ENCODE results near the gene DUS2.
"Not testable (repeated sequence)": the region's sequence is repeated elsewhere in the genome, so short reads cannot be mapped to it uniquely, and the experiment has no call there.

Gene DUS2

DNA sequence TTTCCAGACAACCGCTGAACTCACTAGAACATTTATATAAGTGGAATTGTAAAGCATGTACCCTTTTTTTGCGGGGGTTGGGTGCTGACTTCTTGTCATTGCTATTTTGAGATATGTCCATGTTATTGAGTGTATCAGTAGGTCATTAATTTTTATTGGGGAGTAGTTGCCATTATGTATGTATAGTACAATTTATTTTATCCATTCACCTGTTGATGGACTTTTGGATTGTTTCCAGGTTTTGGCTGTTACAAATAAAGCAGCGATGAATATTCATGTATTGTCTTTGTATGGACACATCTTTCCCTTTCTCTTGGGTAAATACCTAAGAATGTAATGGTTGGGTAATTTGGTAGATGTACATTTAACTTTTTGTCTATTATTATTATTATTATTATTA is 74.8 kb downstream of the DUS2 start:
- no peaks in the 10 kb centered on the region for H3K36me3 ChIP-seq (replicated peaks)
- no peak for DNase-seq
- H3K27me3 ChIP-seq (replicated peaks): no peaks in the 10 kb centered on the region
- TF ChIP-seq, protein P1, sequence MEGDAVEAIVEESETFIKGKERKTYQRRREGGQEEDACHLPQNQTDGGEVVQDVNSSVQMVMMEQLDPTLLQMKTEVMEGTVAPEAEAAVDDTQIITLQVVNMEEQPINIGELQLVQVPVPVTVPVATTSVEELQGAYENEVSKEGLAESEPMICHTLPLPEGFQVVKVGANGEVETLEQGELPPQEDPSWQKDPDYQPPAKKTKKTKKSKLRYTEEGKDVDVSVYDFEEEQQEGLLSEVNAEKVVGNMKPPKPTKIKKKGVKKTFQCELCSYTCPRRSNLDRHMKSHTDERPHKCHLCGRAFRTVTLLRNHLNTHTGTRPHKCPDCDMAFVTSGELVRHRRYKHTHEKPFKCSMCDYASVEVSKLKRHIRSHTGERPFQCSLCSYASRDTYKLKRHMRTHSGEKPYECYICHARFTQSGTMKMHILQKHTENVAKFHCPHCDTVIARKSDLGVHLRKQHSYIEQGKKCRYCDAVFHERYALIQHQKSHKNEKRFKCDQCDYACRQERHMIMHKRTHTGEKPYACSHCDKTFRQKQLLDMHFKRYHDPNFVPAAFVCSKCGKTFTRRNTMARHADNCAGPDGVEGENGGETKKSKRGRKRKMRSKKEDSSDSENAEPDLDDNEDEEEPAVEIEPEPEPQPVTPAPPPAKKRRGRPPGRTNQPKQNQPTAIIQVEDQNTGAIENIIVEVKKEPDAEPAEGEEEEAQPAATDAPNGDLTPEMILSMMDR (IDR thresholded peaks at IDR 0.05; ENCODE audit: low read depth, low read length, missing control alignments): no peak
- no peak overlapping the region for H3K4me3 ChIP-seq (ENCODE audit: low read depth, low read length)
- in situ Hi-C loops (cut with HindIII; ENCODE audit: low pct_ligation_motif_present, low sequenced_read_pairs): no loop called here
- no peak overlapping the region for H3K27ac ChIP-seq

DNA sequence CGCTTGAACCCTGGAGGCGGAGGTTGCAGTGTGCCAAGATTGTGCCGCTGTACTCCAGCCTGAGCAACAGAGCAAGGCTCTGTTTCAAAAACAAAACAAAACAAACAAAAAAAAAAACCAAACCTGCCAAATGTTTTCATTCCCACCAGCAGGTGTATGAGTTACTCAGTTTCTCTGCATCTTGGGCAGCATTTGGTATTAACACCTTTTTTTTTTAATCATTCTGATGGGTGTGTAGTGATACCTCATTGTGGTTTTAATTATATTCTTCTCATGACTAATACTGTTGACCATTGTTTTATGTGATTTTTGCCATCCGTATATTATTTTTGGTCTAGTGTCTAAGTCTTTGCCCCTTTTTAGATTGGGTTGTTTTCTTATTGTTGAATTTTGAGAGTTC is 77.4 kb downstream of the DUS2 start:
- Histone ChIP-seq H3K27me3 (replicated peaks) (no peaks in the 10 kb centered on the region), H3K36me3 (replicated peaks) (no peaks in the 10 kb centered on the region), H3K4me3 (ENCODE audit: low read depth, low read length) (no peak overlapping the region), H3K27ac (no peak overlapping the region)
- TF ChIP-seq, protein P1 (IDR thresholded peaks at IDR 0.05; ENCODE audit: low read depth, low read length, missing control alignments): no peak
- in situ Hi-C loops (cut with HindIII; ENCODE audit: low pct_ligation_motif_present, low sequenced_read_pairs): no loop called here
- DNase-seq: no peak

DNA sequence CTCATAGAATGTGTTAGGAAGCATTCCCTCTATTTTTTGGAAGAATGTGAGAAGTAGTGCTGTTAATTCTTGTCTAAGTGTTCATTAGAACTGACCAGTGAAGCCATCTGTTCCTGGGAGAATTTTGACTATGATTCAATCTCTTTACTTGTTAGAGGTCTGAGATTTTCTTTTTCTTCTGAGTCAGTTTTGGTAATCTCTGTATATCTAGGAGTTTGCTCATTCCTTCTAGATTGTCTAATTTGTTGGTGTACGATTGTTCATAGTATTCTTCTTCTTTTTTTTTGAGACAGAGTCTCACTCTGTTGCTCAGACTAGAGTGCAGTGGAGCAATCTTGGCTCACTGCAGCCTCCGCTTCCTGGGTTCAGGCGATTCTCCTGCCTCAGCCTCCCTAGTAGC is 82.5 kb downstream of the DUS2 start:
- in situ Hi-C loops (cut with HindIII; ENCODE audit: low pct_ligation_motif_present, low sequenced_read_pairs): no loop called here
- Histone ChIP-seq H3K4me3 (ENCODE audit: low read depth, low read length) (no peak overlapping the region), H3K27ac (no peak overlapping the region), H3K27me3 (replicated peaks) (no peaks in the 10 kb centered on the region), H3K36me3 (replicated peaks) (no peaks in the 10 kb centered on the region)
- TF ChIP-seq, protein P1 (IDR thresholded peaks at IDR 0.05; ENCODE audit: low read depth, low read length, missing control alignments): no peak
- no peak for DNase-seq

DNA sequence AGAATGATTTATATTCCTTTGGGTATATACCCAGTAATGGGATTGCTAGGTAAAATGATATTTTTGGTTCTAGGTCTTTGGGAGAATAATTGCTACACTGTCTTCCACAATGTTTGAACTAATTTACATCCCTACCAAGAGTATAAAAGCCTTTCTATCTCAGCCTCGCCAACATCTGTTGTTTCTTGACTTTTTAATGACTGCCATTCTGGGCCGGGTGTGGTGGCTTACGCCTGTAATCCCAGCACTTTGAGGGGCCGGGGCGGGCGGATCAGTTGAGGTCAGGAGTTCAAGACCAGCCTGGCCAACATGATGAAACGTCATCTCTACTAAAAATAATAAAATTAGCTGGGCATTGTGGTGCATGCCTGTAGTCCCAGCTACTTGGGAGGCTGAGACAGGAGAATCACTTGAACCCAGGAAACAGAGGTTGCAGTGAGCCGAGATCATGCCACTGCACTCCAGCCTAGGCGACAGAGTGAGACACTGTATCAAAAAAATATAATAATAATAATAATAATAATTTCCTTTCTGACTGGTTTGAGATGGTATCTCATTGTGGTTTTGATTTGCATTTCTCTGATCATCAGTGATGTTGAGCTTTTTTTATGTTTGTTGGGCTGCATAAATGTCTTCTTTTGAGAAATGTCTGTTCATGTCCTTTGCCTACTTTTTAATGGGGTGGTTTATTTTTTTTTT is 84.3 kb downstream of the DUS2 start:
- H3K36me3 ChIP-seq (replicated peaks); in situ Hi-C loops (cut with HindIII; ENCODE audit: low pct_ligation_motif_present, low sequenced_read_pairs); H3K27ac ChIP-seq; H3K27me3 ChIP-seq (replicated peaks); H3K4me3 ChIP-seq (ENCODE audit: low read depth, low read length); DNase-seq: not testable (repeated sequence)

DNA sequence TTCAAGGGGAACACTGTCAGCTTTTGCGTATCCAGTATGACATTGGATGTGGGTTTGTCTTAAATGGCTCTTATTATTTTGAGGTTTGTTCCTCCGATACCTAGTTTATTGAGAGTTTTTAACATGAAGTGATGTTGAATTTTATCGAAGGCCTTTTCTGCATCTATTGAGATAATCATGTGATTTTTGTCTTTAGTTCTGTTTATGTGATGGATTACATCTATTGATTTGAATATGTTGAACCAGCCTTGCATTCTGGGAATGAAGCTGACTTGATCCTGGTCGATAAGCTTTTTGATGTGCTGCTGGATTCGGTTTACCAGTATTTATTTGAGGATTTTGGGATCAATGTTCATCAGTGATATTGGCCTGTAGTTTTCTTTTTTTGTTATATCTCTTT is 86.1 kb downstream of the DUS2 start:
- H3K4me3 ChIP-seq (ENCODE audit: low read depth, low read length); H3K36me3 ChIP-seq (replicated peaks); H3K27me3 ChIP-seq (replicated peaks); H3K27ac ChIP-seq; in situ Hi-C loops (cut with HindIII; ENCODE audit: low pct_ligation_motif_present, low sequenced_read_pairs); DNase-seq: not testable (repeated sequence)

DNA sequence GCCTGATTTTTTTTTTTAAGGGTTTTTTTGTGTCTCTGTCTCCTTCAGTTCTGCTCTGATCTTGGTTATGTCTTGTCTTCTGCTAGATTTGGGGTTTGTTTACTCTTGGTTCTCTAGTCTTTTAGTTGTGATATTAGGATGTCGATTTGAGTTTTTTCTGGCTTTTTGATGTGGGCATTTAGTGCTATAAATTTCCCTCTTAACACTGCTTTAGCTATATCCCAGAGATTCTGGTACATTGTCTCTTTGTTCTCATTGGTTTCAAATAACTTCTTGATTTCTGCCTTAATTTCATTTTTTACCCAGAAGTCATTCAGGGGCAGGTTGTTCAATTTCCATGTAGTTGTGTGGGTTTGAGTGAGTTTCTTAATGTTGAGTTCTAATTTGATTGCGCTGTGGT is 87.5 kb downstream of the DUS2 start:
- DNase-seq; H3K27ac ChIP-seq; H3K27me3 ChIP-seq (replicated peaks); H3K36me3 ChIP-seq (replicated peaks); in situ Hi-C loops (cut with HindIII; ENCODE audit: low pct_ligation_motif_present, low sequenced_read_pairs); H3K4me3 ChIP-seq (ENCODE audit: low read depth, low read length): not testable (repeated sequence)

DNA sequence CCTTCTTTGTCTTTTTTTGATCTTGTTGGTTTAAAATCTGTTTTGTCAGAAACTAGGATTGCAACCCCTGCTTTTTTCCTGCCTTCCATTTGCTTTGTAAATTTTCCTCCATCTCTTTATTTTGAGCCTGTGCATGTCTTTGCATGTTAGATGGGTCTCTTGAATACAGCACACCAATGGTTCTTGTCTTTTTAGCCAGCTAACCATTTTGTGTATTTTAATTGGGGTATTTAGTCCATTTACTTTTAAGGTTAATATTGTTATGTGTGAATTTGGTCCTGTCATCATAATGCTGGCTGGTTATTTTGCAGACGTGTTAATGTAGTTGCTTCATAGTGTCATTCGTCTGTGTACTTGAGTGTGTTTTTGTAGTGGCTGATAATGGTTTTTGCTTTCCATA is 88.3 kb downstream of the DUS2 start:
- H3K4me3 ChIP-seq (ENCODE audit: low read depth, low read length): no peak overlapping the region
- in situ Hi-C loops (cut with HindIII; ENCODE audit: low pct_ligation_motif_present, low sequenced_read_pairs): no loop called here
- H3K27ac ChIP-seq: no peak overlapping the region
- no peaks in the 10 kb centered on the region for H3K36me3 ChIP-seq (replicated peaks)
- no peaks in the 10 kb centered on the region for H3K27me3 ChIP-seq (replicated peaks)
- no peak for DNase-seq
- TF ChIP-seq, protein P1 (IDR thresholded peaks at IDR 0.05; ENCODE audit: low read depth, low read length, missing control alignments): no peak

All from brain microvascular endothelial cell (primary cell).